Measurements from ENCODE around the gene ATP8B4.

DNA sequence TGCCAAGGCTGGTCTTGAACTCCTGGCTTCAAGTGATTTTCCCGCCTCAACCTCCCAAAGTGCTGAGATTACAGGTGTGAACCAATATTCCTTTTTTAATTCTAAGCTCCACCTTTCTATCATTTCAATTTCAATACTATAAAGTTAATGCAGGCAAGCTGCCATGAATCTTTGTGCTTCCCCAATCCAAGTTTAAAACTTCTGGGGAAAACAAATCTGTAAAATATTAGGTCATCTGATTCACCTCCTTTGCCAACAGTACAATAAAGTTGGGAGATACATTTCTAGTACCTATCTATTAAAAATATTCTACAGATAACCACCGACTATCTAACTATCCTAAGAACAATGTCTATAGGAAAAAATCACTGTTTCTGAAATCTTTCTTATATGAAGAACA, 102.1 kb downstream of the ATP8B4 start:
- TF ChIP-seq, protein P1, sequence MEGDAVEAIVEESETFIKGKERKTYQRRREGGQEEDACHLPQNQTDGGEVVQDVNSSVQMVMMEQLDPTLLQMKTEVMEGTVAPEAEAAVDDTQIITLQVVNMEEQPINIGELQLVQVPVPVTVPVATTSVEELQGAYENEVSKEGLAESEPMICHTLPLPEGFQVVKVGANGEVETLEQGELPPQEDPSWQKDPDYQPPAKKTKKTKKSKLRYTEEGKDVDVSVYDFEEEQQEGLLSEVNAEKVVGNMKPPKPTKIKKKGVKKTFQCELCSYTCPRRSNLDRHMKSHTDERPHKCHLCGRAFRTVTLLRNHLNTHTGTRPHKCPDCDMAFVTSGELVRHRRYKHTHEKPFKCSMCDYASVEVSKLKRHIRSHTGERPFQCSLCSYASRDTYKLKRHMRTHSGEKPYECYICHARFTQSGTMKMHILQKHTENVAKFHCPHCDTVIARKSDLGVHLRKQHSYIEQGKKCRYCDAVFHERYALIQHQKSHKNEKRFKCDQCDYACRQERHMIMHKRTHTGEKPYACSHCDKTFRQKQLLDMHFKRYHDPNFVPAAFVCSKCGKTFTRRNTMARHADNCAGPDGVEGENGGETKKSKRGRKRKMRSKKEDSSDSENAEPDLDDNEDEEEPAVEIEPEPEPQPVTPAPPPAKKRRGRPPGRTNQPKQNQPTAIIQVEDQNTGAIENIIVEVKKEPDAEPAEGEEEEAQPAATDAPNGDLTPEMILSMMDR (IDR thresholded peaks at IDR 0.05): no peak
- TF ChIP-seq, protein P2, sequence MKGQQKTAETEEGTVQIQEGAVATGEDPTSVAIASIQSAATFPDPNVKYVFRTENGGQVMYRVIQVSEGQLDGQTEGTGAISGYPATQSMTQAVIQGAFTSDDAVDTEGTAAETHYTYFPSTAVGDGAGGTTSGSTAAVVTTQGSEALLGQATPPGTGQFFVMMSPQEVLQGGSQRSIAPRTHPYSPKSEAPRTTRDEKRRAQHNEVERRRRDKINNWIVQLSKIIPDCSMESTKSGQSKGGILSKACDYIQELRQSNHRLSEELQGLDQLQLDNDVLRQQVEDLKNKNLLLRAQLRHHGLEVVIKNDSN (IDR thresholded peaks at IDR 0.05; ENCODE audit: borderline replicate concordance, low read depth): no peak
- TF ChIP-seq TAF1 (IDR thresholded peaks at IDR 0.05; ENCODE audit: borderline replicate concordance, low read depth, low read length) (no peak), EP300 (IDR thresholded peaks at IDR 0.05; ENCODE audit: borderline replicate concordance in 1 of 2, low read depth in 1 of 2, low read length in 1 of 2) (no peak), YY1 (IDR thresholded peaks at IDR 0.05; ENCODE audit: low read depth) (no peak), TEAD4 (IDR thresholded peaks at IDR 0.05; ENCODE audit: borderline replicate concordance, insufficient read depth) (no peak), EZH2phosphoT487 (IDR thresholded peaks at IDR 0.05; ENCODE audit: borderline replicate concordance, low read depth) (no peak), CHD2 (IDR thresholded peaks at IDR 0.05; ENCODE audit: low read length, partially characterized antibody) (no peak), RAD21 (IDR thresholded peaks at IDR 0.05; ENCODE audit: low read length) (no peak), GABPA (IDR thresholded peaks at IDR 0.05; ENCODE audit: low read depth) (no peak), POLR2AphosphoS5 (IDR thresholded peaks at IDR 0.05; ENCODE audit: low read depth, low read length) (no peak)
- TF ChIP-seq, protein P3, sequence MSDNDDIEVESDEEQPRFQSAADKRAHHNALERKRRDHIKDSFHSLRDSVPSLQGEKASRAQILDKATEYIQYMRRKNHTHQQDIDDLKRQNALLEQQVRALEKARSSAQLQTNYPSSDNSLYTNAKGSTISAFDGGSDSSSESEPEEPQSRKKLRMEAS (IDR thresholded peaks at IDR 0.05; ENCODE audit: low read depth): no peak

Data from SK-N-SH (cell line).